K562 (cell line): ENCODE results near the gene HPGDS. TPM values are rescaled to one million over a fixed set of nuclear protein-coding genes. Genes with fewer than 3 reads are reported as not detected.

ENCODE experiments used
- C11orf30 ChIP-seq: fragments of 450-650 bp; IDR thresholded peaks from 2 replicates; pipeline ENCODE4 v1.6.1; 2016; ENCODE audit warnings: low read depth, mild to moderate bottlenecking
- CREB1 ChIP-seq, 2 experiments: sonication (generic) in 1 of 2; formaldehyde crosslinking in 1 of 2; IDR thresholded peaks; 2 replicates each; pipeline versions ENCODE4 v1.6.1 to v1.8.0; 2012 to 2022; ENCODE audit warnings: inconsistent platforms in 1 of 2, mild to moderate bottlenecking in 1 of 2, missing genetic modification reagents in 1 of 2, moderate library complexity in 1 of 2
- DPF2 ChIP-seq: fragments of 450-650 bp; IDR thresholded peaks from 2 replicates; pipeline ENCODE4 v1.6.1; 2016
- GTF2A2 ChIP-seq: IDR thresholded peaks from 2 replicates; pipeline ENCODE4 v1.6.1; 2016; ENCODE audit warnings: mild to moderate bottlenecking, missing genetic modification characterization, missing compliant biosample characterization
- HDAC3 ChIP-seq: fragments of 450-650 bp; IDR thresholded peaks from 2 replicates; pipeline ENCODE4 v1.6.1; 2018; ENCODE audit warnings: borderline replicate concordance, mild to moderate bottlenecking, moderate library complexity; ENCODE audit not compliant: partially characterized antibody
- HES1 ChIP-seq: fragments of 450-650 bp; IDR thresholded peaks from 2 replicates; pipeline ENCODE4 v1.6.1; 2016; ENCODE audit warnings: low read depth, mild to moderate bottlenecking, moderate library complexity
- HMBOX1 ChIP-seq: sonication (generic); IDR thresholded peaks from 2 replicates; pipeline ENCODE4 v1.6.1; 2016
- KLF16 ChIP-seq: IDR thresholded peaks from 2 replicates; pipeline ENCODE4 v1.6.1; 2016; ENCODE audit warnings: antibody characterized with exemption
- LEF1 ChIP-seq: fragments of 450-650 bp; IDR thresholded peaks from 2 replicates; pipeline ENCODE4 v1.6.1; 2016; ENCODE audit warnings: mild to moderate bottlenecking
- MAFG ChIP-seq: fragments of 450-650 bp; conservative IDR thresholded peaks from 2 replicates; pipeline ENCODE4 v1.6.1; 2016; ENCODE audit warnings: missing genetic modification characterization, missing compliant biosample characterization
- NCOR1 ChIP-seq: fragments of 450-650 bp; IDR thresholded peaks from 2 replicates; pipeline ENCODE4 v1.6.1; 2016; ENCODE audit warnings: mild to moderate bottlenecking, moderate library complexity
- NR2C1 ChIP-seq, 2 experiments: fragments of 450-650 bp; IDR thresholded peaks; 2 replicates each; pipeline ENCODE4 v1.6.1; 2017; ENCODE audit warnings: mild to moderate bottlenecking in 2 of 2, antibody characterized with exemption in 1 of 2, inconsistent platforms in 1 of 2, missing compliant biosample characterization in 1 of 2, missing genetic modification characterization in 1 of 2
- PKNOX1 ChIP-seq: fragments of 450-650 bp; IDR thresholded peaks from 2 replicates; pipeline ENCODE4 v1.6.1; 2016
- PML ChIP-seq: IDR thresholded peaks from 2 replicates; pipeline ENCODE4 v1.6.1; 2012; ENCODE audit warnings: low read length, inconsistent platforms
- SOX6 ChIP-seq: fragments of 450-650 bp; IDR thresholded peaks from 2 replicates; pipeline ENCODE4 v1.6.1; 2014; ENCODE audit warnings: mild to moderate bottlenecking
- ZNF263 ChIP-seq: sonication (generic); formaldehyde crosslinking; IDR thresholded peaks from 2 replicates; pipeline ENCODE4 v1.8.0; 2022; ENCODE audit warnings: mild to moderate bottlenecking, missing genetic modification reagents, borderline replicate concordance
- polyA plus RNA-seq, 8 experiments: library from polyadenylated mRNA; depleted of rRNA in 4 of 8; stranded (reverse) in 5 of 8; unstranded in 3 of 8; fragments of >200 nt; fragmentation: Nextera tagmentation in 2 of 8; fragmentation: Illumina TruSeq in 1 of 8; extraction: Ambion mirVana in 2 of 8; extraction: Trizol in 1 of 8; gene quantifications; 2 replicates each; pipeline versions ENCODE4 v1.2.1 to v1.2.3, GENCODE V29; 2011 to 2014; ENCODE audit warnings: inconsistent platforms in 1 of 8, missing spikeins in 1 of 8
- total RNA-seq, 7 experiments: library from RNA; depleted of rRNA in 6 of 7; stranded (reverse); fragments of >200 nt in 6 of 7; fragmentation: Illumina TruSeq in 2 of 7; extraction: Trizol in 2 of 7; gene quantifications; 2 replicates each; pipeline versions ENCODE4 v1.2.1 to v1.2.3, GENCODE V29; 2011 to 2021; ENCODE audit warnings: low replicate concordance in 1 of 7
- TF ChIP-seq, protein P1 (sequence below): conservative IDR thresholded peaks from 2 replicates; pipeline ENCODE4 v1.6.1; 2011; ENCODE audit warnings: low read depth, mild to moderate bottlenecking, low read length; ENCODE audit not compliant: control insufficient read depth
- TF ChIP-seq, protein P2 (sequence below): fragments of 250-450 bp; sonication (Bioruptor Pico); IDR thresholded peaks from 2 replicates; pipeline ENCODE4 v1.8.0; 2022; ENCODE audit warnings: inconsistent platforms, mild to moderate bottlenecking, moderate library complexity, borderline replicate concordance
- TF ChIP-seq, protein P3 (sequence below), 3 experiments: fragments of 200-800 bp in 1 of 3; sonication (Bioruptor generic) in 1 of 3; sonication (generic) in 1 of 3; formaldehyde crosslinking in 1 of 3; IDR thresholded peaks; 2 replicates each; pipeline versions ENCODE4 v1.6.1 to v1.8.0; 2016 to 2022; ENCODE audit warnings: mild to moderate bottlenecking in 2 of 3, missing compliant biosample characterization in 2 of 3, missing genetic modification characterization in 2 of 3, missing genetic modification reagents in 1 of 3

The HPGDS gene
- total and polyA plus RNA-seq, 9 of the 15 experiments (the other 6 are each of a cell fraction or from before 2014, with no cell fraction given) = 0.07 to 0.36 (median 0.14) TPM; not detected in 4

DNA sequence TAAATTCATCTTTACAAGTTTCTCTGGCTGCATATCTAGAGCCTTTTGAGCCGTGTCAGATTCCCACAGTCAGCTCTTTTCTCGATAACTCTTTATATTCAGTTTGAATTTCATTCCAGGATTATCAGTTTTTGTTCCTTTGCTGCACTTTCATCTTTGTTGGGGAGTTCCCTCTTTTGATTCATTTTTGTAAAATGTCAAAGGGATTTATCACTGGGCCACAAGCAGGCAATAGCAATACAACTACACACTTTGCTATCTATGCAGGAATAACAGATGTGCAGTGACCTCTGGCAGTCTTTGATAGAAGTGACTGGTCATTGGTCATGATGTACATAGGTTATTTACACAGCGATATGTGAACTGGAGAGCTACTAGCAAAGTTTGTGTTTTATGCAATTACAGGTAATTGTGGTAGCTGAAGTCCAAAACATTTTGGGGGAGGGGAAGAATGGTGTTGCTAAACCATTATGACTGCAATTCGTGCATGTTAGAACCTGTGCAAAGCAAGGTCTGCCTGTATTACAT, 43.8 kb downstream of the HPGDS start (continued):
- TF ChIP-seq LEF1 (0 out of 2 replicates have a peak, but pooled peaks have one; percentile 36), PKNOX1 (peak; percentile 39), DPF2 (peak; percentile 80), GTF2A2 (tag) (no peak), HES1 (peak; percentile 54; the same call in 1 of the 2 replicates), NCOR1 (peak; percentile 86), HMBOX1 (peak; percentile 36; the same call in 1 of the 2 replicates), C11orf30 (peak; percentile 56; the same call in 1 of the 2 replicates), CREB1 (IDR thresholded peaks at IDR 0.05) (peak; percentile 39; the same call in 1 of the 2 replicates), CREB1 (CRISPR knock-in tag; IDR thresholded peaks at IDR 0.05) (no peak), PML (peak; percentile 79), SOX6 (peak; percentile 77), ZNF263 (no peak), HDAC3 (no peak), KLF16 (peak; percentile 60; the same call in 1 of the 2 replicates), NR2C1 (IDR thresholded peaks at IDR 0.05) (peak; percentile 23; the same call in 1 of the 2 replicates), NR2C1 (tag; IDR thresholded peaks at IDR 0.05) (no peak), MAFG (peak; percentile 57)
- TF ChIP-seq, protein P1, sequence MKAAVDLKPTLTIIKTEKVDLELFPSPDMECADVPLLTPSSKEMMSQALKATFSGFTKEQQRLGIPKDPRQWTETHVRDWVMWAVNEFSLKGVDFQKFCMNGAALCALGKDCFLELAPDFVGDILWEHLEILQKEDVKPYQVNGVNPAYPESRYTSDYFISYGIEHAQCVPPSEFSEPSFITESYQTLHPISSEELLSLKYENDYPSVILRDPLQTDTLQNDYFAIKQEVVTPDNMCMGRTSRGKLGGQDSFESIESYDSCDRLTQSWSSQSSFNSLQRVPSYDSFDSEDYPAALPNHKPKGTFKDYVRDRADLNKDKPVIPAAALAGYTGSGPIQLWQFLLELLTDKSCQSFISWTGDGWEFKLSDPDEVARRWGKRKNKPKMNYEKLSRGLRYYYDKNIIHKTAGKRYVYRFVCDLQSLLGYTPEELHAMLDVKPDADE = no peak
- TF ChIP-seq, protein P2, sequence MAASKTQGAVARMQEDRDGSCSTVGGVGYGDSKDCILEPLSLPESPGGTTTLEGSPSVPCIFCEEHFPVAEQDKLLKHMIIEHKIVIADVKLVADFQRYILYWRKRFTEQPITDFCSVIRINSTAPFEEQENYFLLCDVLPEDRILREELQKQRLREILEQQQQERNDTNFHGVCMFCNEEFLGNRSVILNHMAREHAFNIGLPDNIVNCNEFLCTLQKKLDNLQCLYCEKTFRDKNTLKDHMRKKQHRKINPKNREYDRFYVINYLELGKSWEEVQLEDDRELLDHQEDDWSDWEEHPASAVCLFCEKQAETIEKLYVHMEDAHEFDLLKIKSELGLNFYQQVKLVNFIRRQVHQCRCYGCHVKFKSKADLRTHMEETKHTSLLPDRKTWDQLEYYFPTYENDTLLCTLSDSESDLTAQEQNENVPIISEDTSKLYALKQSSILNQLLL (CRISPR knock-in tag) = no peak
- TF ChIP-seq, protein P3, sequence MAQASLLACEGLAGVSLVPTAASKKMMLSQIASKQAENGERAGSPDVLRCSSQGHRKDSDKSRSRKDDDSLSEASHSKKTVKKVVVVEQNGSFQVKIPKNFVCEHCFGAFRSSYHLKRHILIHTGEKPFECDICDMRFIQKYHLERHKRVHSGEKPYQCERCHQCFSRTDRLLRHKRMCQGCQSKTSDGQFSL (CRISPR knock-in tag; IDR thresholded peaks at IDR 0.05) = no peak
- TF ChIP-seq, protein P3 (tag; IDR thresholded peaks at IDR 0.05) = no peak
